ENCODE results near the gene EPHA7. TPM values are rescaled to one million over a fixed set of nuclear protein-coding genes. Genes with fewer than 3 reads are reported as not detected.

Gene EPHA7
- total and polyA plus RNA-seq, 4 donors, result under 0.01 to 0.37 (median 0.01) TPM; not detected in 1

DNA sequence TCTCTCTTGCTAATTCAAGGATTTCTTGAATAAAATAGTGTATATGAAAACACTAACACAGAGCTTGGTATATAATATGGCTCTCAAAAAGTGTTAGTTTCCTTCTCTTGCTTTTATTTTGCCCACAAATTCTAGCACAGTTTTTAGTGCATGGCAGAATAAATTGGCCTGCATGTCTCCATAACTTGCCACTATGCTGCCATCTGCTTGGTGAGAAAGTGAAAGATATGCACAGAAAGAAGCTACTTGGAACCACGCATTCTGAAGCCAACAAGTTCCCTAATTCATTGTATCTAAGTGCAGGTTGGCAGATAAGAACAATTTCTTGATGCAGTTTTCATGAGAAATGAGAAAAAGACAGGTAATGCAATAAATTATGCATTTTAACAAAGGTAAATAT lies 101.2 kb downstream of the EPHA7 start:
- no peak for DNase-seq (ENCODE audit: low spot score)
- H3K36me3 ChIP-seq (ENCODE audit: control insufficient read depth in 4 of 4, insufficient read depth in 3 of 4, low read depth in 1 of 4, low read length in 3 of 4), result no peaks in the 10 kb centered on the region
- 91% methylated on average over 1 of the region's 1 CpG for WGBS
- H3K4me3 ChIP-seq (ENCODE audit: low read depth in 1 of 3, low read length in 3 of 3), result no peak overlapping the region
- TF ChIP-seq RXRA (IDR thresholded peaks at IDR 0.05) (no peak), TAF1 (conservative IDR thresholded peaks at IDR 0.05) (no peak), FOXA2 (IDR thresholded peaks at IDR 0.05) (no peak), FOXA1 (IDR thresholded peaks at IDR 0.05) (no peak), HNF4G (IDR thresholded peaks at IDR 0.05) (no peak)
- TF ChIP-seq, protein P1, sequence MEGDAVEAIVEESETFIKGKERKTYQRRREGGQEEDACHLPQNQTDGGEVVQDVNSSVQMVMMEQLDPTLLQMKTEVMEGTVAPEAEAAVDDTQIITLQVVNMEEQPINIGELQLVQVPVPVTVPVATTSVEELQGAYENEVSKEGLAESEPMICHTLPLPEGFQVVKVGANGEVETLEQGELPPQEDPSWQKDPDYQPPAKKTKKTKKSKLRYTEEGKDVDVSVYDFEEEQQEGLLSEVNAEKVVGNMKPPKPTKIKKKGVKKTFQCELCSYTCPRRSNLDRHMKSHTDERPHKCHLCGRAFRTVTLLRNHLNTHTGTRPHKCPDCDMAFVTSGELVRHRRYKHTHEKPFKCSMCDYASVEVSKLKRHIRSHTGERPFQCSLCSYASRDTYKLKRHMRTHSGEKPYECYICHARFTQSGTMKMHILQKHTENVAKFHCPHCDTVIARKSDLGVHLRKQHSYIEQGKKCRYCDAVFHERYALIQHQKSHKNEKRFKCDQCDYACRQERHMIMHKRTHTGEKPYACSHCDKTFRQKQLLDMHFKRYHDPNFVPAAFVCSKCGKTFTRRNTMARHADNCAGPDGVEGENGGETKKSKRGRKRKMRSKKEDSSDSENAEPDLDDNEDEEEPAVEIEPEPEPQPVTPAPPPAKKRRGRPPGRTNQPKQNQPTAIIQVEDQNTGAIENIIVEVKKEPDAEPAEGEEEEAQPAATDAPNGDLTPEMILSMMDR (IDR thresholded peaks at IDR 0.05; ENCODE audit: low read depth, low read length, missing input control), result no peak
- TF ChIP-seq, protein P2, sequence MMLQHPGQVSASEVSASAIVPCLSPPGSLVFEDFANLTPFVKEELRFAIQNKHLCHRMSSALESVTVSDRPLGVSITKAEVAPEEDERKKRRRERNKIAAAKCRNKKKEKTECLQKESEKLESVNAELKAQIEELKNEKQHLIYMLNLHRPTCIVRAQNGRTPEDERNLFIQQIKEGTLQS (IDR thresholded peaks at IDR 0.05), result no peak
- no peaks in the 10 kb centered on the region for H3K27me3 ChIP-seq (ENCODE audit: control insufficient read depth in 4 of 4, insufficient read depth in 4 of 4, low read length in 3 of 4)
- no peaks in the 10 kb centered on the region for H3K9me3 ChIP-seq (ENCODE audit: control insufficient read depth in 4 of 4, low read length in 3 of 4)
- H3K4me1 ChIP-seq (ENCODE audit: control insufficient read depth in 4 of 4, insufficient read depth in 4 of 4, low read length in 3 of 4), result no peaks in the 10 kb centered on the region
- H3K27ac ChIP-seq (ENCODE audit: low read depth in 1 of 2, low read length in 2 of 2), result no peak overlapping the region
- H3K9ac ChIP-seq (ENCODE audit: low read depth in 1 of 2, low read length in 2 of 2), result no peak overlapping the region

DNA sequence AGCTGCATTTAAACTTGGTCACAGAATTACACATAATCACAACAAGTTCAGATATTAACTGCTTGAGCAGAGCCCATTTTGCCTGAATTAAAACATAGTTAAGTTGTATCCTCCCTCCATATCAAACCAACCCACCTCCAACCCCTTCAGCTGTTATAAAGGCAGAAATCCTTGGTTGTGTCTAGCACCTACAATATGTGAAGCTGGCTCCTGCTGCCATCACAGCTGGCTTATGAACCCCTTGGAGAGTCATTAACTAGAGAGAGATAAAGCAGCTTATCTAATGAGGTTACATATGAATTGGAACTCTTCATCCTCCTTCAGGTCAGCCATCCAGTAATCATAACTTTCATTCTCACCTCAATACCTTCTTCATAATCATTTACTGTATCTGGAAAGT lies 101.8 kb downstream of the EPHA7 start:
- H3K9me3 ChIP-seq (ENCODE audit: control insufficient read depth in 4 of 4, low read length in 3 of 4), result no peaks in the 10 kb centered on the region
- H3K27ac ChIP-seq (ENCODE audit: low read depth in 1 of 2, low read length in 2 of 2), result no peak overlapping the region
- no peak for DNase-seq (ENCODE audit: low spot score)
- TF ChIP-seq YY1 (IDR thresholded peaks at IDR 0.05), result no peak
- no peak for TF ChIP-seq TAF1 (conservative IDR thresholded peaks at IDR 0.05)
- TF ChIP-seq SP1 (IDR thresholded peaks at IDR 0.05), result no peak
- no peak for TF ChIP-seq NR2F2 (IDR thresholded peaks at IDR 0.05)
- TF ChIP-seq, protein P3, sequence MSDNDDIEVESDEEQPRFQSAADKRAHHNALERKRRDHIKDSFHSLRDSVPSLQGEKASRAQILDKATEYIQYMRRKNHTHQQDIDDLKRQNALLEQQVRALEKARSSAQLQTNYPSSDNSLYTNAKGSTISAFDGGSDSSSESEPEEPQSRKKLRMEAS (IDR thresholded peaks at IDR 0.05), result no peak
- TF ChIP-seq HNF4G (IDR thresholded peaks at IDR 0.05), result no peak
- TF ChIP-seq, protein P4, sequence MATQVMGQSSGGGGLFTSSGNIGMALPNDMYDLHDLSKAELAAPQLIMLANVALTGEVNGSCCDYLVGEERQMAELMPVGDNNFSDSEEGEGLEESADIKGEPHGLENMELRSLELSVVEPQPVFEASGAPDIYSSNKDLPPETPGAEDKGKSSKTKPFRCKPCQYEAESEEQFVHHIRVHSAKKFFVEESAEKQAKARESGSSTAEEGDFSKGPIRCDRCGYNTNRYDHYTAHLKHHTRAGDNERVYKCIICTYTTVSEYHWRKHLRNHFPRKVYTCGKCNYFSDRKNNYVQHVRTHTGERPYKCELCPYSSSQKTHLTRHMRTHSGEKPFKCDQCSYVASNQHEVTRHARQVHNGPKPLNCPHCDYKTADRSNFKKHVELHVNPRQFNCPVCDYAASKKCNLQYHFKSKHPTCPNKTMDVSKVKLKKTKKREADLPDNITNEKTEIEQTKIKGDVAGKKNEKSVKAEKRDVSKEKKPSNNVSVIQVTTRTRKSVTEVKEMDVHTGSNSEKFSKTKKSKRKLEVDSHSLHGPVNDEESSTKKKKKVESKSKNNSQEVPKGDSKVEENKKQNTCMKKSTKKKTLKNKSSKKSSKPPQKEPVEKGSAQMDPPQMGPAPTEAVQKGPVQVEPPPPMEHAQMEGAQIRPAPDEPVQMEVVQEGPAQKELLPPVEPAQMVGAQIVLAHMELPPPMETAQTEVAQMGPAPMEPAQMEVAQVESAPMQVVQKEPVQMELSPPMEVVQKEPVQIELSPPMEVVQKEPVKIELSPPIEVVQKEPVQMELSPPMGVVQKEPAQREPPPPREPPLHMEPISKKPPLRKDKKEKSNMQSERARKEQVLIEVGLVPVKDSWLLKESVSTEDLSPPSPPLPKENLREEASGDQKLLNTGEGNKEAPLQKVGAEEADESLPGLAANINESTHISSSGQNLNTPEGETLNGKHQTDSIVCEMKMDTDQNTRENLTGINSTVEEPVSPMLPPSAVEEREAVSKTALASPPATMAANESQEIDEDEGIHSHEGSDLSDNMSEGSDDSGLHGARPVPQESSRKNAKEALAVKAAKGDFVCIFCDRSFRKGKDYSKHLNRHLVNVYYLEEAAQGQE (IDR thresholded peaks at IDR 0.05), result no peak
- no peak for TF ChIP-seq RXRA (IDR thresholded peaks at IDR 0.05)
- H3K4me3 ChIP-seq (ENCODE audit: low read depth in 1 of 3, low read length in 3 of 3), result no peak overlapping the region
- no peaks in the 10 kb centered on the region for H3K36me3 ChIP-seq (ENCODE audit: control insufficient read depth in 4 of 4, insufficient read depth in 3 of 4, low read depth in 1 of 4, low read length in 3 of 4)
- H3K9ac ChIP-seq (ENCODE audit: low read depth in 1 of 2, low read length in 2 of 2), result no peak overlapping the region
- no peaks in the 10 kb centered on the region for H3K27me3 ChIP-seq (ENCODE audit: control insufficient read depth in 4 of 4, insufficient read depth in 4 of 4, low read length in 3 of 4)
- H3K4me1 ChIP-seq (ENCODE audit: control insufficient read depth in 4 of 4, insufficient read depth in 4 of 4, low read length in 3 of 4), result no peaks in the 10 kb centered on the region

Measured in liver (tissue), 9 donors.